Ishikawa (cell line): ENCODE data around the gene NOX3.

Experiments
- CEBPB ChIP-seq: IDR thresholded peaks from 2 replicates; pipeline ENCODE4 v1.6.1; 2012
- EP300 ChIP-seq: IDR thresholded peaks from 2 replicates; pipeline ENCODE4 v1.6.1; 2012; ENCODE audit warnings: borderline replicate concordance
- FOXM1 ChIP-seq: IDR thresholded peaks from 2 replicates; pipeline ENCODE4 v1.6.1; 2012; ENCODE audit warnings: low read depth, borderline replicate concordance
- NFIC ChIP-seq: IDR thresholded peaks from 2 replicates; pipeline ENCODE4 v1.6.1; 2012
- RAD21 ChIP-seq: IDR thresholded peaks from 2 replicates; pipeline ENCODE4 v1.6.1; 2012; ENCODE audit warnings: low read depth
- TAF1 ChIP-seq: IDR thresholded peaks from 2 replicates; pipeline ENCODE4 v1.6.1; 2012; ENCODE audit warnings: low read depth, mild to moderate bottlenecking
- TCF12 ChIP-seq: IDR thresholded peaks from 2 replicates; pipeline ENCODE4 v1.6.1; 2012; ENCODE audit warnings: low read depth
- TEAD4 ChIP-seq: IDR thresholded peaks from 2 replicates; pipeline ENCODE4 v1.6.1; 2012
- YY1 ChIP-seq: IDR thresholded peaks from 2 replicates; pipeline ENCODE4 v1.6.1; 2012; ENCODE audit warnings: low read depth
- TF ChIP-seq, protein P1 (sequence below): IDR thresholded peaks from 2 replicates; pipeline ENCODE4 v1.6.1; 2012
- TF ChIP-seq, protein P2 (sequence below): IDR thresholded peaks from 2 replicates; pipeline ENCODE4 v1.6.1; 2012
- TF ChIP-seq, protein P3 (sequence below): IDR thresholded peaks from 2 replicates; pipeline ENCODE4 v1.6.1; 2012; ENCODE audit warnings: low read depth, mild to moderate bottlenecking

DNA sequence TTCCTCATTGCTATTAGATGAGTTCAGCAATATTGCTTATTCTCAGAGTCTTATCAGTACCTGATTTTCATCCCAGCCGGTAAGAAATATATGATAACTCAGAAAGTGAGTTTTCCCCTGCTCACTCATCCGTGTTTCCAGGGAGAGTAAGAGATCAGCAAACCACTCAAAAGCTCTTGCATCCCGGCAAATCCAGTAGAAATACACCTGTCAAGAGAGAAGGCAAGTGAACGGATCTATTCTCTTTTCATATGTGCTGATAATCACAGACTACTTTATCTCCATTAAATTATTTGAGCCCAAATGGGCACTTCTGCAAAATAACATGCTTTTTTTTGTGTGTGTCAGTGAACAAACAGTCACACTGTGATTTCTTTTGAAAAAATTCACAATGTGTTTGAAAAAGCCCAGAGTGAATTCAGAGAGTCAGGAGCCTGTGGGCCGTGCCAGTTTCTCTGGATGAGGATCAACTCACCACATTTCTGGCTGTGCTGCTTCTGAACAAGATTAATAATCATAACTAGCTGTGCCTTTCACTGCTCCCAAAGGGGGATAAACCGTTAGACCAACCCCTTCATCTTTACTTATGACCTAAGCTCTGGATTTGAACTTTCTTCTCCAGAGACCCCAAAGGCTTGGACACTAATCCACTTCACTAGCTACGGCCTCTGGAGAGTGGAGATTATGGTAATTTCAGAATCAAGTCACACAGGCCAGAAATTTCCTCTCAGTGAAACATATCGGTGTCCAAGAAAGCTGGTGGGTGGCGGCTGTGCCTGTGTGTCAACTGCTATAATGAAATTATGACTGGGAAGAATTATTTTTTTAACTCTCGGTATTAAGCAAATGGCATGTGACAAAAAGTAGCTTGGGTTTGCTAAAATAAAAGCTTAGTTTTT, 44.2 kb downstream of the NOX3 start:
- TF ChIP-seq YY1 (no peak), TAF1 (no peak), EP300 (no peak), TEAD4 (no peak), RAD21 (no peak), NFIC (no peak), CEBPB (no peak), TCF12 (no peak), FOXM1 (no peak)
- TF ChIP-seq, protein P1, sequence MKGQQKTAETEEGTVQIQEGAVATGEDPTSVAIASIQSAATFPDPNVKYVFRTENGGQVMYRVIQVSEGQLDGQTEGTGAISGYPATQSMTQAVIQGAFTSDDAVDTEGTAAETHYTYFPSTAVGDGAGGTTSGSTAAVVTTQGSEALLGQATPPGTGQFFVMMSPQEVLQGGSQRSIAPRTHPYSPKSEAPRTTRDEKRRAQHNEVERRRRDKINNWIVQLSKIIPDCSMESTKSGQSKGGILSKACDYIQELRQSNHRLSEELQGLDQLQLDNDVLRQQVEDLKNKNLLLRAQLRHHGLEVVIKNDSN, result no peak
- TF ChIP-seq, protein P2, sequence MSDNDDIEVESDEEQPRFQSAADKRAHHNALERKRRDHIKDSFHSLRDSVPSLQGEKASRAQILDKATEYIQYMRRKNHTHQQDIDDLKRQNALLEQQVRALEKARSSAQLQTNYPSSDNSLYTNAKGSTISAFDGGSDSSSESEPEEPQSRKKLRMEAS, result no peak
- TF ChIP-seq, protein P3, sequence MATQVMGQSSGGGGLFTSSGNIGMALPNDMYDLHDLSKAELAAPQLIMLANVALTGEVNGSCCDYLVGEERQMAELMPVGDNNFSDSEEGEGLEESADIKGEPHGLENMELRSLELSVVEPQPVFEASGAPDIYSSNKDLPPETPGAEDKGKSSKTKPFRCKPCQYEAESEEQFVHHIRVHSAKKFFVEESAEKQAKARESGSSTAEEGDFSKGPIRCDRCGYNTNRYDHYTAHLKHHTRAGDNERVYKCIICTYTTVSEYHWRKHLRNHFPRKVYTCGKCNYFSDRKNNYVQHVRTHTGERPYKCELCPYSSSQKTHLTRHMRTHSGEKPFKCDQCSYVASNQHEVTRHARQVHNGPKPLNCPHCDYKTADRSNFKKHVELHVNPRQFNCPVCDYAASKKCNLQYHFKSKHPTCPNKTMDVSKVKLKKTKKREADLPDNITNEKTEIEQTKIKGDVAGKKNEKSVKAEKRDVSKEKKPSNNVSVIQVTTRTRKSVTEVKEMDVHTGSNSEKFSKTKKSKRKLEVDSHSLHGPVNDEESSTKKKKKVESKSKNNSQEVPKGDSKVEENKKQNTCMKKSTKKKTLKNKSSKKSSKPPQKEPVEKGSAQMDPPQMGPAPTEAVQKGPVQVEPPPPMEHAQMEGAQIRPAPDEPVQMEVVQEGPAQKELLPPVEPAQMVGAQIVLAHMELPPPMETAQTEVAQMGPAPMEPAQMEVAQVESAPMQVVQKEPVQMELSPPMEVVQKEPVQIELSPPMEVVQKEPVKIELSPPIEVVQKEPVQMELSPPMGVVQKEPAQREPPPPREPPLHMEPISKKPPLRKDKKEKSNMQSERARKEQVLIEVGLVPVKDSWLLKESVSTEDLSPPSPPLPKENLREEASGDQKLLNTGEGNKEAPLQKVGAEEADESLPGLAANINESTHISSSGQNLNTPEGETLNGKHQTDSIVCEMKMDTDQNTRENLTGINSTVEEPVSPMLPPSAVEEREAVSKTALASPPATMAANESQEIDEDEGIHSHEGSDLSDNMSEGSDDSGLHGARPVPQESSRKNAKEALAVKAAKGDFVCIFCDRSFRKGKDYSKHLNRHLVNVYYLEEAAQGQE, result no peak
